HS-27A (cell line): Measurements from ENCODE around the gene MEGF9.

ENCODE experiments used
- DNase-seq: peaks from one replicate; pipeline ENCODE4 v3.0.0-alpha.2; 2012; ENCODE audit warnings: low read depth, missing footprints

MEGF9 gene

DNA sequence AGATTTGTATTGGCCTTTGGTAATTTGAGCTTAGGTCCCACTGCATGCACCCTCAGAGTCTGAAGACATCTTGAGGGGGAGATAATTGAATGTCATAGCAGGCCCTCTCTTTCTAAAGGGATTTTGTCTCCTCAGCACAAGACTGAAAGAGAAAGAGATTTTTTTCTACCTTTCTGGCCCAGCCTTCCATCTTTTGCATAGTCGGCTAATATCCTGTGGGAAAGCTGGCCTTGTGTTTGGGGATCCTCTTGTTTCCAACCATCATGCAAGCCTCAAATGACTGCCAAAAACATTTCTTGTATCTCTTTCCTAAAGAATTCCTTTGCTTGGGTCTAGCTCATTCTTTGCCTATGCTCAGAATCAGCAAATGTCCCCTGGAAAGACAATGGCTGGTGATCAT lies 92.3 kb downstream of the MEGF9 start:
- no peak for DNase-seq

DNA sequence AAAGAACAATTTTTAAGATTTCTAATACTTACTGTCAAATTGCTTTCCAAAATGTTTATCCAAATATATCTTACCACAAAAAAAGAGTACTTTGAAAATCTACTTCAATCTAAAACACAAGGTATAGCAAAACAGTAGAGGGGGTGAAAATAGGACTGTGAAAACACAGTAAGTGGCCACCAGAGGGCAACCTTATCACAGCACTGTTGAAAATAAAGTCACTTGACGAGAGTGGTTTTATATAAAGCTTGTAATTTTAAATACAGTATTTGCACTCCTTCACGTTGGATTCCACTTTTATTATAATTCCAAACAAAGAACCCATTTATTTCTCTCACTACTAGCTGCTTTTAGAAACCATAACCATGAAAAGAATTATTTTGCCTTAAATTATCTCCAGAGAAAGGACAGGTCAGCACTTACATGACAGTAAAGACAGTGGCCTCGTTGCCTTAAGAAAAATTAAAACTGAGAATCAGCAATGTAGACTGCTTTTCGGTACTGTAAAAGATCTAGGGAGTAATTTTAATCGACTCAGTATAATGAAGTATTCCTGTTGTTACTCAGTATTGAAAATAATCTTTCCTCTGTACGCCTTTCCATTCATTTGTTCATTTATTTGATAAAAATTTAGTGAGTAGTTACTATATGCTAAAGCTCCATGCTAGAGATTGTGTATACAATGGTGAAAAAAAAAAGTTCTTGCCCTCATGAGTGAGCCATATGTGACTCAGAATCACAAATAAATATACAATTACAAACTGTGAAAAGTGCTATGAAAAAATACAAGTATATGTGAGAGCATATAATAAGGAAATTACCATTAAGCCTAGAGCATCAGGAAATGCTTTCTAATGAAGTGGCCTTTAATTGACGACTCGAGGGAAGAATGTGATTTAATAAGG lies 94.3 kb downstream of the MEGF9 start:
- peak; percentile 35 for DNase-seq

DNA sequence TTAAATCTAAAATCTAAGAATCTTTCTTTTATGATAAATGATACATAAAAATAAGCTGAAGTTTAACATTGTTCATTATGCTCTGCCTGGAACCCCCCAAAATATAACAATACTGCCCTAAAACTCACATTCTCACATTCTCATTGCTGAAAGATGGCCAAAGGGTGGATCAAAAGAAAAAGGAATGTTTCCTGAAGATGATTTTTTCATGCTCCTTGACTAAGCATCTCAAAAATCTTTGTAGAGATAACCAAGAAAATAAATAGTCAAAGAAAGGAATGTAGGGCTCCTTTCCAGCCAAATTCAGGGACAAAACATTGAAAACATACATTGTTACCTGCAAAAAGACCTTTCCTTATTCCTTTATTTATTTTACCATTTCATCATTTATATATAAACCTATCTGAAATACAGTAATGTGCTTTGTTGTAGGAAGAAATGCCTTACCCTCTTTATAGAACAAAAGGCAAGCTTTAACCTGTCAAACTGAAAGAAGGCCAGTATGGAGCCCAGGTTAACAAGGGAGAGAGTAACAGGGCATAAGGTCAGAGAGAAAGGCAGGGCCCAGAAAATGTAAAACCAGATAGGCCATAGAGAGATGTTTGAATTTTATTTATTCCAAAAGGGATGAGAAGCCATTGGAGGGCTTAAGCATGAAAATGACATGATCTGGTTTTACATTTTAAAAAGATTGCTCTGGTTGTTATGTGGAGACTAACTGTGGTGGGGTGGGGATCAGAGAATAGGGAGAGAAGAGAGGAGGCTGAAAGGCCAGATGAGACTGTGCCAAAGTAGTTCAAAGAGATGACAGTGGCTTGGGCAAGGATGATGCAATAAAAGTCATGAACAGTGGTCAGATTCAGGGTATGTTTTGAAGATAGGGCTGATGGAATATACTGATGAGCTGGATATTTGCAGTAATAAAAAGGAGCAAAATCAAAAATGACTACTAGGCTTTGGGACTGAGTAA lies 97.0 kb downstream of the MEGF9 start:
- no peak for DNase-seq

DNA sequence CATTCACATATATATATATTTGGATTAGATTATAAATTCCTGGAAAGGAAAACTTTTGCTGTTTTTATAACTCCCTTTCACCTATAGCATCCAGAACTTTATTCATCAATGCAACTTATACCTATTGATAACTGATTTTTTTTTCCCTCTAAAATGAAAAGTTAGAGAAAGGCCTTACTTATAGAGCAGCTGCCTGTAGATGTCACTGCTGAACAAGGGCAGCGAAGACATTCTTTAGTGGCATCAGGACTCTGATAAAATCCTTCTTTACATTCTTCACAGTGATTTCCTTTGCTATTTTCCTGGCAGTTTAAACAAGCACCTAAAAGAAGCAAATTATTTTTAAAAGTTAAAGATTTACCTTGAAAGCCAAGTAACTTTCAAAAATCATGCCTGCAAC lies 102.1 kb downstream of the MEGF9 start:
- DNase-seq, result no peak

DNA sequence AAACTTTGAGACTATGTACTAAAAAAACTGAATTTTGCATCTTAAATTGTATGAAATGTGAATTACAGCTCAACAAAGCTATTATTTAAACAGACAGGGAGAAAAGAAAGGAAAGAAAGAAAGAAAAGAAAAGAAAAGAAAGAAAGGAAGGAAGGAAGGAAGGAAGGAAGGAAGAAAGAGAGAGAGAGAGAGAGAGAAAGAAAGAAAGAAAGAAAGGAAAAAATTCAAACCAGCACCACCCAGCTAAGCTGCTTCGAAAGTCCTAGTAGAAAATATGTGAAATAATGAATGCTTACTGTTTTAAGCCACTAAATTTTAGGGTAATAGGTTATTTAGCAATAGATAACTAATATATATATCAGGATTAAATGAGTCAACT lies 102.6 kb downstream of the MEGF9 start:
- DNase-seq, result no peak

DNA sequence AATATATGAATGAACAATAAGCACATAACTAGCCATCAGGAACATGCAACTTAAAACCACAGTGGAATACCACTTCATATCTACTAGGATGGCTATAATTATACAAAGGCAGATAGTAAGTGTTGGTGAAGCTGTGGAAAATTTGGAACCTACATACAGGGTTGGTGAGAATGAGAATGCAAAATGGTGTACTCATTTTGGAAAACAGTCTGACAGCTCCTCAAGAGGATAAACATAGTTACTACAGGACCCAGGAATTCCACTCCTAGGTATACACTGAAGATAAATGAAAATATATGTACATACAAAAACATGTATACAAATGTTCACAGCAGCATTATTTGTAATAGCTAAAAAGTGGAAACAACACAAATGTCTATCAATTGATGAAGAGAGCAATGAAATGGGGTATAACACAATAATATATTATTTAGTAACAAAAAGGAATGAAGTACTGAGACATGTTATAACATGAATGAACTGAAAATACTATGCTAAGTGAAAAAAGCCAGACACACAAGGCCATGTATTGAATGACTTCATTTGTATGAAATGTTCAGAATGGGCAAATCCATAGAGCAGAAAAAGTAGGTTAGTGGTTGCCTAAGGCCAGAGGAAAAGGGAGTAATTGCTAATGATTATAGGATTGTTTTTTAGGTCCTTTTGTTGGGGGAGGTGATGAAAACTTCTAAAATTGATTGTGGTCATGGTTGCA lies 103.1 kb downstream of the MEGF9 start:
- no peak for DNase-seq

DNA sequence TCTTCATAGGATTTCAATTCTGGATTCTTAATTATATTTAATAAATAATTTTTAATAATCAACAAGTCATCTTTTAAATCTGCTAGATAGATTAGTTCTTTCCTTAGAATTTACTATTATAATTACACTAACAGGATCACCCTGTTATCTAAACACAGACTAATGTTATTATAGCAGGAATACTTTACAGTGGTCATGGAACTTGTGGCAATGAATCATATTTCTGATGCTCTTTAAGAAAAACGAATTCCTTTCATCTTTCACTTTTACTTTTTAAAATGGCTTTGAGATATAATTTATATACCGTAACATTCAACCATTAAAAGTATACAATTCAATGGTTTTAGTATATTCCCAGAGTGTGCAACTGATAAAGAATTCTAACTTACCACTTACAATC lies 104.6 kb downstream of the MEGF9 start:
- DNase-seq, result no peak

DNA sequence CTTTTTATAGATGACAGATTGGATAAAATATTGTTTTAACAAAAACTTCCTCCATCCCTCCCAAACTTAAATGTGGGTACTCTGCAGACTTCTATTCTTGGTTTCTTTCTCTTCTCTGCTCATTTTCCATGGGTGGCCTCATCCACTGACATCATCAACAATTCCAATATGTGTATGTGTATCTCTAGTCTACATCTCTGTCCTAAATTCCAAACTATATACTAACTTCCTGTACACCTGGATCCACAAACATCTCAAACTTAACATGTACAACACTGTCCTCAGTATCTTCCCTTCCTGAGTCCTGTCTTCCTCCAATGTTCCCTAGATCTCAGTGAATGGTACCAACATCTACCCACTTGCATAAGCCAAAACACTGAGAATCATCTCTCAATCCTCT lies 105.8 kb downstream of the MEGF9 start:
- DNase-seq, result no peak

DNA sequence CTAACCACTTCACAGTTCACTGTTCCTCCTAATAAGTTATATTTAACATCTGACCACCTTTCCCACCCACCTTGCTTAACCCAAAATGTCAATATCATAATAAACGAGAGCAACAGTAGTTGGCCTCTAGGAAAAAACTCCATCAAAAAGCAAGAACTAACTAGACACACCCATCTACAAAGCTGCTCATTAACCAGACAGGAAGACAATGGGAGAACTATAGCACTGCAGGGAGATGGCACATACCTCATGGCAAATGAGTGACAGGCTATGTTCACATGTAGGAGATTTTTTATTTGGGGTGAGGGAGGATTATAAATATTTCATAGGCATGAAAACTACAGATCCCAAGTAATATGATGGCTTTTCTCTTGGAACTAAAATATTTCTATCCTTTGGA lies 110.7 kb downstream of the MEGF9 start:
- no peak for DNase-seq

DNA sequence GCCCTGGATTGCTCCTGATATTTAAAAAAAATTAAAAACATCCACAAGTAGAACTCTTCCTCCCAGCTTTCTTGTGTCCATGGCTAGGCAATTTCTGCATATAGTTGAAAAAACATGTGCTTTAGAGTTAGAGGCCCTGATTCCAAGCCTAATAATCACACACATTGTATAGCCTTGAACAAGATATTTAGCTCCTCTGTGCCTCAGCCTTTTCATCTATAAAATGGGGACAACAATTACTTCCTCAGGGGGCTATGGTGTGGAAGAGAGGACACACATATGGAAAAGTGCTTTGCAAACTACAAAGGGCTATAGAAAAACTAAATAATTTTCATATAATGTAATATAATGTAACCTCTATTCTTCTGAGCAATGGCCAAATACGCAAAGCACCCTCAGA lies 111.3 kb downstream of the MEGF9 start:
- DNase-seq, result no peak

DNA sequence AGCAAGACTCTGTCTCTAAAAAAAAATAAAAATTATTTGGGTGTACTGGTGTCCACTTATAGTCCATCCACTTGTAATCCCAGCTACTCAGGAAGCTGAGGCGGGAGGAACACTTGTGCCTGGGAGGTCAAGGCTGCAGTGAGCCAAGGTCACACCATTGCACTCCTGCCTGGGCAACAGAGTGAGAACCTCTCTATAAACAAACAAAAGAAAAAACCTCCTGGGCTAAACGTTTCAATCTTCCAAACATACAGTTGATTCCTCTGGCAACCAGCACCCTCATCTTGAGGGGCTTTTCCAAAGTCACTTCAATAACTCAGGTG lies 120.4 kb downstream of the MEGF9 start:
- DNase-seq, result no peak

DNA sequence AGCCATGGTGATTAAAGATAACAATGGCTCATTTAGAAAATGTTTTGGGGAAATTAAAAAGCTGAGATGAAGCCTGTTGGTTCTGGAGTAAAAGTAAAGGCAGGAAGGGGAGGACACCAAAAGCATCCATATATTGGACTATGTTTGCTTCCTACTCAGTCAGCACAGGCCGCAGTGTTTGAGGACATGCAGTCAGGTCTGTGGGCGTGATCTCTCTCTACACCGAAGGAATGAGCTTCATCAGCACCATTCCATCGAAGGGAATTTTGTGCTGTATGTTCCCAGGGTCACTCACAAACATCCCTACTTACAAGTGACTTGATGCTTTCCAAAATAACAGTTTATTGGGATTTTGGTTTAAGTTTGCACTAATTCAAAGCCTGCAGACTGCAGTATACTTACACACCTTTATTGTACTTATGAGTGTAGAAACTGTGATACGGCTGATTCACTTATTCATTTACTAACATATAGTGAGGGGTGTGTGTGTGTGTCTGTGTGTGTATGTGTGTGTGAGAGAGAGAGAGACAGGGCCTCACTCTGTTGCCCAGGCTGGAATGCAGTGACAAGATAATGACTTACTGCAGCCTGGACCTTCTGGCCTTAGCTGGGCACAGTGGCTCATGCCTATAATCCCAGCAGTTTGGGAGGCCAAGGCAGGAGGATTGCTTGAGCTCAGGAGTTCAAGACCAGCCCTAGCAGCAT lies 120.9 kb downstream of the MEGF9 start:
- no peak for DNase-seq

DNA sequence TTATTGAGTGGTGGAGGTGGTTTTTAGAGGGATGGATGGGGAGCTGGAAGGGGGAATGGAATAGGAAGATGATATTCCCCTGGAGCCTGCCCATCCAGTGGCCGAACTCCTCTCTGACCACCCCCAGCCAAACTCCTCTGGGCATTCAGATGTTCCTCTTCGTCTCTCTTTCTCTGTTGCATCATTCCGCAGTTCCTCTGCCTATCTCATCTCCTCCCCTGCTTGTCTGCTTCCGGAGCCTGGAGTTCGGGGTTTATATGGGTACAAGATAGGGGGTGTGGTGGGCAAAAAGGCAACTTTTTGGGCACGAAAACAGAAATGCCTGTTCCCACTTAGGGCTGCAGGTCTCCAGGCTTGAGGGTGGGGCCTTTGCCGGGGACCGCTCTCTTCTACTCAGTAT lies 122.1 kb downstream of the MEGF9 start:
- no peak for DNase-seq

DNA sequence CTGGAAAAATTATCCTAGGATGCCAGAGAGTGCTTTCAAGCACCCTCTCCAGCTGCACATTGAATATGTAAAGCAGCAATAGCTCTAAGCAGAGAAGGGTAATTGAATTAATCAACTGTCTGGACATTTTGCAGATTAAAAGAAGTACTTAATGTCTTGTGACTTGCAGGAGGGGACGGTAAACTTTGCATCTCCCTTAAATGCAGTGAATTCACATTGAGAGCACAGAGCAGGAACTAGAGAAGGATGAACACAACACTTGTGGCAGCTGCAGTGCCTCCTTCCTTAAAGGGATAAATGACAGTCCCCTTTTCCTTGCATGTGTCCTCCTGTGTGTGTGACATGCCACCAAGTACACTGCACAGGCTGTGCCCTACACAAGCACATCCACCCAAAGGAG lies 126.9 kb downstream of the MEGF9 start:
- DNase-seq, result no peak

DNA sequence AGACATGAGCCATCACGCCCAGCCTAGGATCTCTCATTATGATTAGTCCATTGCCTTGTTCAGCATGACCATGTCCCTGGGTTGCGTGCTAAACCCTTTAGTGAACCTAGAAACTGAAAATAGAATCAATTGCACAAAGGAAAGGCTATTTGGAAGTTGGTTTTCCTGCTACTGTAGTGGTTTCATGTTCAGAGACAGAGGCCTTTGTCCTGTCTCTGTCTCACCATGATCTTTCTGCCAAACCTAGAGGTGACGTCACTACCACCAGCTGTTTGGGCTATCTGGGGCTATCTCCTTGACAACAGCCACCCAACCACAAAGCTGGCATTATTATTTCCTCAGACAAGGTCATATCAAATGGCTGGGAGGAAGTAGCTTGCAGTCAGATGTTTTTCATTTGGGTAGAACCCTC lies 130.3 kb downstream of the MEGF9 start:
- DNase-seq, result no peak

DNA sequence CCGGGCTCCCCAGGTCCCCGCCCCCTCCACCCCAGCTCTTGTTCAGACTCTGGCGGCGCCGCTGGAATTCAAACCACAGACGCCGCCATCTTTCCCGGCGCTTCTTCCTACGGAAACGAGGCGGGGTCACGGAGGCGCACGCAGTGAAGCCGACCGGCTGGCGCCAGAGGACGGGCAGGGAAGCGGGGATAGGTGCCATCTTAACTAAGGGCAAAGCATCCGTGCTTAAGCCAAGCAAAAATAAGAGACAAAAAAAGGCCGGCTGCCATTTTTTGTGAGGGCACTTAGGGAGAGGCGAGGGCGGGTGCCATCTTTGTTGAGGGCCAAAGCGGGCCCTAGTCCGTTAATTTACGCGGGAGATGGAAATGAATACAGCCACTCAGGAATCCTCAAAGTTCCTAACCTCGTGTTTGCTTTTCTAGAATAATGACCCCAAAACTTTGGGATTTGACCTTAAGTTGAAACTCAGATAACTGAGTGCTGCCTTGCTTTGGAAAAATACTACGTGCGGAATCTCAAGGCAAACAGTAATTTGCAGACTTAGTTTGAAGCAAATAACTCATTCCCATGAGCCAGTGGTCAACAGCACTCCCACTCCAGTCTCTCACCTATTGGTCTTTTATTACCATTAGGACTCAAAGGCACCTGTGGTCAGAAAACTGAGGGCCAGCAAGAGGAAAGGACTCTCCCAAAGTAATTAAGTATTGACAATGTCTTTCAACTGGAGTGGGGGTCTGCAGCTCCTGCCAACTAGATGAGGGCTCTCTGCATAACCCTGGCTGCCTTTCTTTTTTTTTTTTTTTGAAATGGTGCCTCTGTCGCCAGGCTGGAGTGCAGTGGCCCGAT lies 134.0 kb downstream of the MEGF9 start, which contains the start of gene CDK5RAP2:
Gene CDK5RAP2 (minus strand): TSS at position 117 of the 846 bp plus-strand sequence. CDS start 189 bp downstream, outside the sequence.
- peak; percentile 88 for DNase-seq

DNA sequence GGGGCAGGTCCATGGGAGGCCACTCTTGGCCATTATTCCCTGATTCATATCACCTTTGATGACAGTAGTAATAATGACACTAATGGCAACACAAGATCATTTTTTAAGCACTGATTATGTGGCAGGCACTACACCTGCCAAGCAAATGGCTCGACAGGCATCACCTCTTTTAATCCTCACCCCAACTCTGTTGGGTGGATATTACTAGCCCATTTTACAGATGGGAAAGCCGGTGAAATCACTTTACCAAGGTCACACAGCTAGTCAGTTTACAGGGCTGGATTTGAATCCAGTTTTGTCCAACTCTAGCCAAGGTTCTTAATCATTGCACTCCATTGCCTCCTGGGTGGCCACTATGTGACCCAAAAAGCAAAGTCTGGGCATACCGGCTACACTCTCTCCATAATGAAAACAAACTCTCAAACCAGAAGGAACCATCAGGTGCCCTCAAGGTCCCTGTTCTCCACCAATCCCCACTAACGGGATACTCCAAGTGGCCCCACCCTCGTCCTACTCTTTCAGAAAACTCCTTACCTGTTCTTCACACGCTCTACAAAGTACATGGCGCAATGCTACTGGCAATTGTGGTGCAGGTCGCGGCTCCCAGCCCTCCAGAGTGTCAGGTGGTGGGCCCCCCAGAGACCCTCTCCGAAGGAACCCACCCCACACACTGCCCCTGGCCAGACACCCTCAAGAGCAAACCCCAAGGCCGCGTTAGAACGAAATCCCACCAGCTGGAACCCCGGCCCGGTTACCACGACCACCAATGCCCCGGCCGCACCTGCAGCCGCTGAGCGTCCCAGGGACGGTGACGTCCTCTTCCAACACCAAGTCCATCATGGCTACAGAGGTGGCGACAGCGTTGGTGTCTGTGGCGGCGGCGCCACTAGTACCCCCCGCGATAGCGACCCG lies 134.9 kb downstream of the MEGF9 start:
- DNase-seq, result no peak

DNA sequence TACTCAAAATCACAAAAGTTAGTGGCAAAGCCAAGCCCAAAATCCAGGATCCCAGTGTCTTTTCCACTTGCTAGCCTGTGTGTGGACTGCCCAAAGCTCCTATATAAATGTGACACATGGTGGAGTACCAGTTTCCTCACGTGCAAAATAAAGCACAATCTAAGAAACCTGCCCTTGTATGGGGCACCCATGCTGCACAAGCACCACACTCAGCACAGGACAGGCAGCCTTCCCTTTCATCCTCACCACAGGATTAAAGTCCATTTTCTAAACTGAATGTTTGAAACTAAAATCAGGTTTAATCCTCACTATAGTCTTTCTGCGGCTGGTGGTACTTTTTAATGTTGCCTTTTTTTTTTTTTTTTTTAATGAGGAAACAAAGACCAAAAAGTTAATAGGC lies 139.8 kb downstream of the MEGF9 start:
- DNase-seq, result no peak

DNA sequence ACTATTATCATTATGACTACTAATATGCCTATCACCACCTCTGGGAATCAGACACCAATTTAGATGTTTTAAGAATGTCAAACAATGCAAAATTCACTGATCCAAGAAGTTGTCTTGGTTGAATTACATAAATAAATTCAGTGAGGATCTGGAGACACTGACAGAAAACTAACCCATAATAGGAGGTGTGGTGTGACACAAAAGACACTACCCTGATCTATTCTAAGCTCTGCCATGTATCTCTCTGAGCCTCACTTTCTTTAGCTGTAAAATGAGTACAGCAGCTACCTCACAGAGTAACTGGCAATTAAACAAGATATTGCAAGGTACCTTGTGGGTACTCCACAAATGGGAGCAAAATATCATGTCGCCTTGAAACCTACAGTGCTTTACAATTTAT lies 141.8 kb downstream of the MEGF9 start:
- no peak for DNase-seq
